T47D (cell line): ENCODE data around the gene SOWAHA.

Experiments used
- DNase-seq, 2 experiments: peaks; one replicate each; pipeline versions ENCODE4 v3.0.0 to v3.0.0-alpha.2; 2011 to 2012; ENCODE audit warnings: low read depth in 1 of 2, low spot score in 1 of 2
- JUND ChIP-seq: IDR thresholded peaks from 2 replicates; pipeline ENCODE4 v1.6.1; 2012; ENCODE audit warnings: low read depth
- in situ Hi-C: cut with HindIII; loops from 2 replicates; pipeline ENCODE4 v1.10.0; 2016; ENCODE audit warnings: low sequenced_read_pairs, low pct_unique_long_range_greater_than_20kb

Gene SOWAHA

DNA sequence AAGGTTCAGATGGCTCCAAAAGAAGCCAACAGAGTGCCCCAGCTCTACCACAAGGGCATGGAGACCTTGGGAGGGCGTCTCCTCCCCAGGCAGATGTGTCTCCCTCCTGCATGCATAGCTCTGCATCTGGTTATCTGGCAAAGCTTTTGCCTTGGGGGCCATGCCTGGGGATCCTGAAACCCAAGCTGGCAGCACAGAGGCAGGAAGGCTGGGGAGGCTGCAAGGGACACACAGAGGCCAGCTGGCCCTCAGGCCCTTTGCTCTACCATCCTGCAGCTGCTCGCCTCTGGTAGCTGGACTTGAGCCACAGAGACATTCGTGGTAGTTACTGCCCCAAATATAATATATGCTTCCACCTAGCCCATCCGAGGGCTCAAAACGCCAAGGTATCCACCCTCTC lies 40.0 kb upstream of the SOWAHA start:
- in situ Hi-C loops, result no loop called here
- no peak for DNase-seq
- TF ChIP-seq JUND, result no peak

DNA sequence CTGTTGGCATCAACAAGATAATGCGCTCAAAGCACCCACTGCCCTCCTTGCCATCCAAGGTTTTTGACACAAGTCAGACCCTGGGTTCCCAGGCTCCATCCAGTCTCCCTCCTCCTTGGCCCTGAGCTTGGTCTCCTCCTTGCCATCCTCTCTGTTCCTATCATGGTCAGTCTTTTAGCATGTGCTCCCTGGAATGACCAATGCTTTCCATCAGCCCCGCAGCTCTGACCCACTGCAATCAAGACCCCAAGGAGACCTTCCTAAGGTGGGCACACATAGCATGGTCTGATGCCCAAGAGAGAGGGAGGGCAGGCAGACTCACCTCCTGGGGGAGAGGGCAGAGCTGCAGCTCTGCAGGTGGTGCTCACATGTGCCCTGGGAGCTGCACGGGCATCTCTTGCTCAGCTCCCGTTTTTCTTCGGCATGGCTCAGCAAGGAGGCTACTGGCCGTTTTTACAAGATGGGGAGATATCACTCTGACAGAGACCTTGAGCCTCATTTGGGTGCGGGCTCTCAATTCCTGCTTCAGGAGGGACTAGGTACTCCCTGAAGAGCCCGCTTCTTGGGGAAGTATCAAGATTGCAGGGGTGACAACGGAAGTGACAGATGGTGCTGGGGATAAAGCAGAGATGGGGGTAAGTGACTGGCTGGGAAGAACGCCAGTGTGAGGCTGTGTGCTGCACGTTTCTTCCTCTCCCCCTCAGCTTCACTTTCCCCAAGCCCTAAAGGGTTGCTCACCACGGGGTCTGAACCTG lies 39.3 kb upstream of the SOWAHA start:
- no peak for DNase-seq
- in situ Hi-C loops, result no loop called here

DNA sequence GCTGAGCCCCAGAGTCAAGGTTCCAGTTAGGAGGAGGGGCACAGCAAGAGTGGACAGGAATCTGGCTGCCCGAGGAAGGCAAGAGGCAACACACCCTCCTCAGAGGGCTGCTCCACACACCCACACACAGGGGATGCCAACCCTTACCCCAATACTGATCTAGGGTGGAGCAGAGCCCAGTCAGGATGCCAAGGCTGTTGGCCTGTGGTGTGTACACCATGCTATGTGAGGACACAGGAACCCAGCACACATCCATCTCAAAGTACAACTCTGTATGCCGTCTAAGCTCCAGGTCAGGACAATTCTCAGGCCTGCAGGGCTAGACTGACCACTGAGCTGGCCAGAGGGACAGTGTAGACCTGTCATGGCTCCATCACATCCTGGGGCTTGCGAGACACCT lies 38.7 kb upstream of the SOWAHA start:
- TF ChIP-seq JUND, result no peak
- in situ Hi-C loops, result no loop called here
- DNase-seq, result no peak

More for the DNA sequence above, 39.3 kb upstream of the SOWAHA start:
- no peak for TF ChIP-seq JUND

DNA sequence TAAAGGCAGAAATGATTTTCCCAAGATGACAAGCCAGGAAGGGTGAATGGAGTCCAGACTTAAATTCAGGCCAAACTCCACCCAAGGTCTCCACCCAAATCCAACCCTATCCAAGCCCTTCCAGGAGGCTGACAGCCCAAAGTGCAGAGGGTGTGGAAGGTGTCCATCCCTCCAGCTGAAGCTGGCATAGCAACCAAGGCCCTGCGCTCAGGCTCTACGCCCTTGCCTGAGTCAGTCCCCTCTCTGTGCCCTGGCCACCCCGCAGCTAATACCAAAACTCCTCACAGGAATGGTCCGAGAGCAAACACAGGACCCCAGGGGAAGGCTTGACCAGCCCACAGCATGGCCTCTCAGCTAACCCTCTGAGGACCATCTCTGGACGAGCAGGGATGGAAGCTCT lies 38.2 kb upstream of the SOWAHA start:
- DNase-seq, result no peak
- in situ Hi-C loops, result no loop called here
- TF ChIP-seq JUND, result no peak

DNA sequence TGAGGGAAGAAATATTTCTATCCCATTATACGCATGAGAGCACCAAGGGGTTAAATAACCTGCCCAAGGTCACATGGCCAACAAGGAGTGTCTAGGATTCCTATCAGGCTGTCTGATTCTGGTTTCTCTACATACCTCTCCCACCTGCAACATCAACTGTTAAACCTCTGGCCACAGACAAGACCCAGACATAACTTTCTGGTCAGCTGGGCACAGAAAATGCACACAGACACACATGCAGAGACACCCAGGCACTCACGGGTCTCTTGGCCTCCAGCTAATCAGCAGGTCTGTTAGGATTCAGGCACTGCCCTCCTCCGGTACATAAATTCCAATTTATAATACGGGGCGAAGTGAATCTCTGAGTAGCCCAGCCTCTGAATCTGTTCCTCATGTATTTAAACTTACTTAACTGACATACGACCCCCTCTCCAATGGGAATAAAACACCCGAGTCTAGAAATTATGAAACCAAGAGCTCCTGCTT lies 37.6 kb upstream of the SOWAHA start:
- DNase-seq, result peak in 1 of 2 experiments; percentile 76
- TF ChIP-seq JUND, result no peak
- in situ Hi-C loops, result no loop called here

DNA sequence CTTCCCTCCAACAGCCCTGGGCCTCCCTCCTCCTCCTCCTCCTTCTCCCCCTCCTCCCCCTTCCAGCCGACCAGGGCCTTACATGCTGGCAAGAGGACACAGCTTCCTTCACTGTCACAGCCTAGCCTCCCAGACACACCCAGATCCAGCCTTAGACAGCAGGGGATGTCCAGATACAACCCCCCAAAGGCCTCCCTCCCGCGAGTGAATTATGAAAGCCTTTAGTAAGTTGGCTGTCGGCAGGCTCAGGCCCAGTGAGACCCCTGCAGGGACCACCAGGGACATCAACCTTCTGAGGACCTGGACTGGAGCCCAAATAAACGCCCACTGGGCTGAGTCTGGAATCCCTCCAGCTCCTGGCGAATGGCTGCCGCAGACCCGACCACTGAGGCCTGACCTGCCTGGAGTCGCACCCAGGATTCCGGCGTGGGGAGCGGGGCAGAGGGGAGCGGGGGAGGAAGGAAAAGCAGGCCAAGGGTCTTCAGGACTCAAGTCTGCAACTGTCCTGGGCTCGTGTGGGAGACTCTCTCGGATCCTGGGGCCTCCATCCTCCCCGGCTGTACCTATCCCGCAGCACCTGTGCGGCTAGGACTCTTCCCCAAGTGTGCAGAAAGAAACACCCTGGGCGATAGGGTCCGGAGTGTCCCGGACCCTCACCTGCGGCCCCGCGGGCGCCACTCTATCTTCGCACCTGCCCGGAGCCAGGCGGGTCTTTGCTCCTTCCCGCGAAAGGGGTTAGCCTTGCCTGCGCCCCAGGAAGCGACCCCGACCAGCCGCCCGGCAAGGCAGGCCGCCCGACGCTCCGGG lies 36.8 kb upstream of the SOWAHA start:
- no peak for TF ChIP-seq JUND
- in situ Hi-C loops, result no loop called here
- DNase-seq, result peak in 1 of 2 experiments; percentile 68

DNA sequence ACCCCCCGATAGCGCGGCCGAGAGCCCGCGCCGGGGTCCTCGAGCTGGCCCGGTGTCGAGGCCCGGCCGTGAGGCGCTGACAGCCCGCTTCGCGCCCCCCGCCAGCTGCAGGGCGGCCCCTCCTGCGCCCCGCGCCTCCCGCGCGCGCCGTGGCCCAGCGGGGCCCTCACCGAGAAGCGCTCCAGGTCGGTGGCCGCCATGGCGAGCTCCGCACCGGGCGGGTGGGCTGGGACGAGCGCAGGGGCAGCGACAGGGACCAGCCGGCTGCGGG lies 36.2 kb upstream of the SOWAHA start:
- TF ChIP-seq JUND, result no peak
- in situ Hi-C loops, result no loop called here
- no peak for DNase-seq

DNA sequence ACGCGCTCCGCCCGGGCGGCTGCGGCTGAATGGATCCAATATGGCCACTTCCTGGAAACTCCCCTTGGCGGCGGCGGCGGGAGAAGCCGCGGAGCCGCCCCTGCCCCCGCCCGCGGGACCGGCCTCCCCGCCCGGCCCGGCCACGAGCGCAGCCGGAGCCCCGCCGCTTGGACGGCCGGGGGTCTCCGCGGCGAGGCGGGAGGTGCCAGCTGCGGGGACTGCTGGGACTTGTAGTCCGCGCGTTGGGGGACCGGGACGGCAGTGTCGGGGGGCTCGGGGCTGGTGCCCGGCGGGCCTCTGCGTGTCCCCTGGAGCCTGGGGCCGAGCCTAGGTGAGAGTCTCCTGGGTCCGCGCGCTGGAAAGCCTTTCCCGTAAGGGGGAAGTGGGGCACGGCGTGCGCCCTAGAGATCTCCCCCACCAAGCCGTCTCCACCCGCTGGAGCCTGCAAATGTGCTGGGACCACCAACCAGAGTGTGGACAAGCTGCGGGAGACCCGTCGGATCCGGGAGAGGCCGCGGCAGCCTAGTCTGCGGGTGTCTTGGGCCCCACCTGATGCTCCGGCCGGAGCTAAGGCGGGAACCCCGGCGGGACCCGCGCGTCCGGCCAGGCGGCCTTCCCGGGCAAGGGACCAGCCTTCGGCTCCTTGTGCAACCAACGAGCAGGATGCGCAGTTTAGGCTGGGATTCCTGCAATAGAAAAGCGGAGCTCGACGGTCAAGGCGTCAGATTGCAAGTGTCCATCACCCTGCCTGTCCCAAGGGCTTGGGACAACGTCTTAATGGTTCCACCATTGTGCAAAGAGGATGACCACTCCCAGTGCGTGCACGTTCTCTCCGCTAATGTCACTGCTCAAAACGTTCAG lies 35.7 kb upstream of the SOWAHA start, which contains the start of gene SEPTIN8:
Gene SEPTIN8, minus strand, starts transcription at position 31 of the 861 bp plus-strand sequence. CDS start 102 bp downstream, outside the sequence.
- in situ Hi-C loops, result no loop called here
- DNase-seq, result peak; percentile 69 to 72
- TF ChIP-seq JUND, result no peak

DNA sequence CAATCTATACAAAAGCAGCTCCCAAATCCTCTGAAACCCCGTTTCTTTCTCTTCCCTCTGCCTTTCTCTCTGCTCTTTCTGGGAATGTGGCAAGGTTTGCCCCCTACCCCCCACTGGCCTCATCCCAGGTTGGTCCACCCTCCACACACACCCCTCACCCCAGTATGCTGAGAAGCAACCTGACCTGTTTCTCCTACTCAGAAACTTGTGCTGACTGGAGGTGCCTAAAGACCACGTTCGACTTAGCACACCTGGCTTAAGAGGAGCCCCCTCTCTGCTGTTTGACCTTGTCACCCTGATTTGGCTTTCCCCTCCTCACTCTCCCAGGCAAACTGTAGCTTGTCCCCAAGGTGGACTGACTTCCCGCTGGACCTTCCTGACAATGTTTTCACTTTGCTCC lies 35.0 kb upstream of the SOWAHA start:
- no peak for TF ChIP-seq JUND
- DNase-seq, result peak in 1 of 2 experiments; percentile 40
- in situ Hi-C loops, result no loop called here

DNA sequence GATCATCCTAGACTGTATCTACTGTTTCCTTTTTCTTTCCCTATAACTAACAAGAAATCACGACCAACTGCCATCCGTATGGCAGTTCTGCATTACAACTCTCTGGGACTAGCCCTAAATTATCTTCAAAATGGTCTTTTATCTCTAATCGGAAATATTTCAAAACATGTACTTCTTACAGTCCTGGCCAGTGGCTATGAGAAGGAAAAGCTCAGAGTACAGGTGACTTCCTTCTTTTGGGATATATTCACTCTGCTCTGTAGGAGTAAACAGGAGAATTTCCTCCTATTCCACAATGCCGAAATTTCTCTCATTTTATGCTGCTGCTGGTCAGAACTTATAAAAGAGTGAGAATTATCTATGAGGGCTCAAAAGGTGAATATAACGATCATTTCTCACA lies 34.2 kb upstream of the SOWAHA start:
- in situ Hi-C loops, result no loop called here
- no peak for TF ChIP-seq JUND
- DNase-seq, result no peak

DNA sequence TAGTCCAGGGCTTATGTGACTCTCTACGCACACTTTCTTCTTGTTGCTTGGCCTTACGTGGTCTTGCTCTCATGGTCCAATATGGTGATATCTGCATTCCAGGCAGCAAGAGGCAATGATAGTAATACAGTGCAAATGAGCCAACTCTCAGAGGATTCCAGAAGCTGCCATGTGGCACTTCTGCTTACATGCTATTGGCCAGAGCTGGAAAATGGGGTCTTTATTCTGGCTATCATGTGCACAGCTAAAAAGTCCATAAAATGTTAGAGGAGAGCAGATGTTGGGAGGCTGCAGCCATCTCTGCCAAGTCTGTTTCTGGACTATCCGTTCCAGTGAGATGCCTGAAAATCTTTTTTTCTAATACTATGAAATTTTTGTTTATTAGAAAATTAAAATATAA lies 33.1 kb upstream of the SOWAHA start:
- in situ Hi-C loops, result no loop called here
- TF ChIP-seq JUND, result no peak
- no peak for DNase-seq

DNA sequence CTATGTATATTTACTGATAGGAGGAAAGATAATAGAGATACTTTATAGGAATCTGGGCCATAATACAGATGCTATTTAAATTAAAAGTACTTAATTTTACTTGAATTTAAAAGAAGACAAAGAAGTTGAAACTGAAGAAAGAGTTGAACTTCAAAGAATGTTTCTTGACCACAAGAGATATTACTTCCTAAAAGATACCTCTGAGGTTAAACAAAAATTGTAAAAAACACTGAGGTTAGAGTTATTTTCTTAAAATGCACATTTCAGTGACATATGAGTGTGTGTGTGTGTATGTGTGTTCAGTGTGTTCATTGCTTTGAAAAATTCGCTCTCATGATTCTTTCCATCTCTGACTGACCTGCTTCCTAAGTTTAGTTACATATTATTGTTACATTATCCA lies 32.5 kb upstream of the SOWAHA start:
- in situ Hi-C loops, result no loop called here
- DNase-seq, result no peak

More for the DNA sequence above, 32.5 kb upstream of the SOWAHA start:
- no peak for TF ChIP-seq JUND
